ENCODE measurements around the gene ADAMTSL5. TPM values are rescaled to one million over a fixed set of nuclear protein-coding genes. Genes with fewer than 3 reads are reported as not detected.

The ADAMTSL5 gene
- total and polyA plus RNA-seq, 2 of the 13 experiments (the other 11 are each of a cell fraction or from before 2014, with no cell fraction given) = 0.60 to 2.7 TPM

DNA sequence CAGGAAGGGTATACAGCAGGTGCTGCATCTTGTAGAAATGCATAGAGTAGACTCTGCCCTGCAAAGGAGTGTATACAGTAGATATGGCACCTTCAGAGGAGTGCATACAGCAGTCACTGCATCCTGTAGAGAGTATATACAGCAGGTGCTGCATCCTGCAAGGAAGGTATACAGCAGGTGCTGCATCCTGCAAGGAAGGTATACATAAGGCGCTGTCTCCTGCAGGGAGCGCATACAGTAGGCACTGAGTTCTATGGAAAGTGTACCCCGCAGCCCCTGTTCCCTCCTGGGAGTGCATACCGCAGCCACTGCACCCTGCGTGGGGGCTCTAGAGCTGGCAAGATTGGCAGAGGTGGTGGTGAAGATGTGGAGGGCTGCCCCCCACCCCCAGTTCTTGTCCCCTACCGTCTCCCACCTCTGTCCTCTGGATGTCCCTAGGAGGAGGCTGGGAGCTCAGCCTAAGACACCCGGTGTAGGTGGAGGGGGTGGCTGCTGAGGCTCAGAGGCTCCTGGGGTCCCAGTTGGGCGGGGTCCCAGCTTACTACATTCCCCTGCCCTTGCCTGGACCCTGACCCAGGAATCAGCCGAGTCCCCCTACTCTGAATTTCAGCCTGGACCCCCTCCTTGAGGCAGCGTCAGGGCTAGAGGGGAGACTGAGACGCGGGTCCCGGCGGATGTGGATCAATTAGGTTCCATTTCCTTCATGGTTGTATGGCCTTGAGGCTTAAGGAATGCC is 2.3 kb upstream of the ADAMTSL5 start:
- Histone ChIP-seq H3K79me2 (ENCODE audit: insufficient read depth, low read length) (no peaks in the 10 kb centered on the region), H3K4me2 (ENCODE audit: low read depth, low read length) (no peak overlapping the region), H3K4me3 (replicated peaks in 1 of 3; ENCODE audit: insufficient read depth in 1 of 3, low read depth in 2 of 3, low read length in 3 of 3) (no peak overlapping the region), H2AFZ (ENCODE audit: low read length) (no peak overlapping the region), H3K27ac (ENCODE audit: extremely low read length, insufficient read depth, low read length) (no peak overlapping the region), H3K27me3 (ENCODE audit: control insufficient read depth in 1 of 2, insufficient read depth in 2 of 2, low read length in 2 of 2) (peaks cover 0 to 21% of the 10 kb centered on the region in 2 experiments; a peak in 3 of 5 replicates), H3K9me3 (ENCODE audit: low read length) (no peaks in the 10 kb centered on the region), H4K20me1 (ENCODE audit: insufficient read depth, low read length) (no peaks in the 10 kb centered on the region), H3K36me3 (replicated peaks in 1 of 2; ENCODE audit: control insufficient read depth in 1 of 2, insufficient read depth in 2 of 2, low read length in 2 of 2) (no peaks in the 10 kb centered on the region), H3K4me1 (ENCODE audit: insufficient read depth, low read length) (peaks cover 30% of the 10 kb centered on the region), H3K9ac (ENCODE audit: insufficient read depth, low read depth, low read length) (no peak overlapping the region)
- FAIRE-seq (no peak), ATAC-seq (no peak), DNase-seq (ENCODE audit: low spot score) (no peak)
- in situ Hi-C loops (cut with HindIII; ENCODE audit: extremely low pct_ligation_motif_present, low pct_unique_long_range_greater_than_20kb) = loop anchor here (5.0 kb wide), 1 partner anchor 58 kb away; no protein-coding TSS in a partner anchor
- ChIA-PET POLR2A (no interaction called here), CTCF (ENCODE audit: low intra/inter-chr PET ratio, low total read pairs) (no interaction called here)
- BruUV-seq (replicated peaks) = no TSS peak
- whole genome bisulfite sequencing (ENCODE audit: low lambda C conversion rate) = 53% methylated on average over 4 of the region's 14 CpGs
- TF ChIP-seq ZNF879 (CRISPR knock-in tag; IDR thresholded peaks at IDR 0.05) (no peak), ZKSCAN8 (CRISPR knock-in tag; IDR thresholded peaks at IDR 0.05; ENCODE audit: borderline replicate concordance) (peak; percentile 98)
- intact Hi-C loops (cut with micrococcal nuclease; ENCODE audit: unreplicated experiment) = no loop called here

DNA sequence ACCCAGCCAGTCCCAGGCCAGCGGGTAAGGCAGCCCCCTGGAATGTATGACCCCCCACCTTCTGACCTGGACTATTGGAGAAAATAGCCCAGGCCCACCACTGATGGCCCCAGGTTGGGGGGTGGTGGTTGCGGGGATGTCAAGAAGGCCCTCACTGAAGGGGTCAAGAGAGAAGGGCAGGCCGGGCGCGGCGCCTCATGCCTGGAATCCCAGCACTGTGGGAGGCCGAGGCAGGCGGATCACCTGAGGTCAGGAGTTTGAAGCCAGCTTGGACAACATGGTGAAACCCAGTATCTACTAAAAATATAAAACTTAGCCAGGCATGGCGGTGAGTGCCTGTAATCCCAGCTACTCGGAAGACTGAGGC is 1.5 kb upstream of the ADAMTSL5 start:
- Histone ChIP-seq H3K36me3 (replicated peaks in 1 of 2; ENCODE audit: control insufficient read depth in 1 of 2, insufficient read depth in 2 of 2, low read length in 2 of 2) (no peaks in the 10 kb centered on the region), H3K27ac (ENCODE audit: extremely low read length, insufficient read depth, low read length) (no peak overlapping the region), H3K79me2 (ENCODE audit: insufficient read depth, low read length) (no peaks in the 10 kb centered on the region), H3K9ac (ENCODE audit: insufficient read depth, low read depth, low read length) (no peak overlapping the region), H3K27me3 (ENCODE audit: control insufficient read depth in 1 of 2, insufficient read depth in 2 of 2, low read length in 2 of 2) (peaks cover 0 to 17% of the 10 kb centered on the region in 2 experiments; a peak in 3 of 5 replicates), H3K4me1 (ENCODE audit: insufficient read depth, low read length) (peaks cover 34% of the 10 kb centered on the region), H4K20me1 (ENCODE audit: insufficient read depth, low read length) (no peaks in the 10 kb centered on the region), H3K4me2 (ENCODE audit: low read depth, low read length) (no peak overlapping the region), H2AFZ (ENCODE audit: low read length) (no peak overlapping the region), H3K4me3 (replicated peaks in 1 of 3; ENCODE audit: insufficient read depth in 1 of 3, low read depth in 2 of 3, low read length in 3 of 3) (no peak overlapping the region), H3K9me3 (ENCODE audit: low read length) (no peaks in the 10 kb centered on the region)
- ATAC-seq (no peak), DNase-seq (ENCODE audit: low spot score) (no peak), FAIRE-seq (no peak)
- POLR2A ChIA-PET = no interaction called here
- CTCF ChIA-PET (ENCODE audit: low intra/inter-chr PET ratio, low total read pairs) = interaction anchor here (2.0 to 2.1 kb wide), 2 partner anchors 11 to 69 kb away, joined by 5 to 8 read pairs; no protein-coding TSS in a partner anchor
- intact Hi-C loops (cut with micrococcal nuclease; ENCODE audit: unreplicated experiment) (no loop called here), in situ Hi-C loops (cut with HindIII; ENCODE audit: extremely low pct_ligation_motif_present, low pct_unique_long_range_greater_than_20kb) (loop anchor here (5.0 kb wide), 1 partner anchor 57 kb away; no protein-coding TSS in a partner anchor)
- TF ChIP-seq MTF2 (CRISPR knock-in tag; IDR thresholded peaks at IDR 0.05; ENCODE audit: borderline replicate concordance) = no peak
- peak; percentile 4 for TF ChIP-seq AGO1 (IDR thresholded peaks at IDR 0.05; ENCODE audit: low read depth, low read length, poor library complexity, severe bottlenecking)
- 8% methylated on average over 9 of the region's 10 CpGs for WGBS (ENCODE audit: low lambda C conversion rate)
- no TSS peak for BruUV-seq (replicated peaks)

Measured in HepG2 (cell line).